ENCODE data around the gene SPATA9. TPM values are rescaled to one million over a fixed set of nuclear protein-coding genes. Genes with fewer than 3 reads are reported as not detected.

SPATA9 gene
- polyA plus RNA-seq, 1 of the 3 experiments (the other 2 are of a cell fraction) = 0.07 TPM

- Histone ChIP-seq H3K27ac (ENCODE audit: low read depth in 2 of 2, low read length in 1 of 2) (peak overlapping the region; percentile 71 to 76), H3K4me1 (ENCODE audit: control insufficient read depth in 1 of 2, insufficient read depth in 2 of 2, low read depth in 1 of 2, low read length in 1 of 2) (peaks cover 7 to 24% of the 10 kb centered on the region in 2 experiments), H3K36me3 (replicated peaks in 1 of 2; ENCODE audit: control insufficient read depth in 1 of 2, insufficient read depth in 2 of 2, low read length in 1 of 2) (no peaks in the 10 kb centered on the region), H3F3A (replicated peaks; ENCODE audit: insufficient read depth) (peaks cover 22% of the 10 kb centered on the region), H3K79me2 (ENCODE audit: insufficient read depth) (no peaks in the 10 kb centered on the region), H2AFZ (ENCODE audit: low read depth) (no peak overlapping the region), H3K4me2 (peak overlapping the region; percentile 64), H3K27me3 (ENCODE audit: insufficient read depth) (no peaks in the 10 kb centered on the region), H3K9me2 (no peaks in the 10 kb centered on the region; the same call in 1 of the 2 replicates), H3K9ac (no peak overlapping the region), H3K9me3 (no peaks in the 10 kb centered on the region), H4K20me1 (ENCODE audit: insufficient read depth) (no peaks in the 10 kb centered on the region), H3K4me3 (ENCODE audit: low read depth in 2 of 2, low read length in 1 of 2) (no peak overlapping the region)
- DNase-seq = no peak
- POLR2A ChIA-PET = interaction anchor here (1.4 kb wide), 1 partner anchor 61 kb away, joined by 3 read pairs; no protein-coding TSS in a partner anchor
- 39% methylated on average over 4 of the region's 4 CpGs for WGBS (ENCODE audit: low lambda C conversion rate)
- CTCF ChIA-PET = interaction anchor here (0.6 to 1.4 kb wide), 4 partner anchors 17 to 177 kb away, joined by 3 to 4 read pairs (median 3); no protein-coding TSS in a partner anchor
- TF ChIP-seq MEF2A (IDR thresholded peaks at IDR 0.05; ENCODE audit: borderline replicate concordance, low read depth) (no peak), USF2 (IDR thresholded peaks at IDR 0.05; ENCODE audit: borderline replicate concordance, low read depth, low read length) (no peak), RFX5 (IDR thresholded peaks at IDR 0.05; ENCODE audit: low read length) (no peak), FOXM1 (IDR thresholded peaks at IDR 0.05; ENCODE audit: low read depth) (no peak), ZBTB33 (IDR thresholded peaks at IDR 0.05; ENCODE audit: borderline replicate concordance, low read depth) (no peak), CHD2 (IDR thresholded peaks at IDR 0.05; ENCODE audit: low read length, partially characterized antibody) (peak; percentile 23), NRF1 (IDR thresholded peaks at IDR 0.05; ENCODE audit: low read depth, low read length) (no peak), MAX (IDR thresholded peaks at IDR 0.05; ENCODE audit: low read depth) (peak; percentile 67), NFIC (IDR thresholded peaks at IDR 0.05; ENCODE audit: borderline replicate concordance) (peak; percentile 90), CTCF (IDR thresholded peaks at IDR 0.05) (no peak), TEAD4 (IDR thresholded peaks at IDR 0.05; ENCODE audit: borderline replicate concordance, insufficient read depth) (0 out of 2 replicates have a peak, but pooled peaks have one; percentile 49), SMC3 (IDR thresholded peaks at IDR 0.05; ENCODE audit: low read depth, low read length) (no peak), USF1 (IDR thresholded peaks at IDR 0.05; ENCODE audit: borderline replicate concordance, low read depth) (no peak), YY1 (IDR thresholded peaks at IDR 0.05; ENCODE audit: low read depth) (peak; percentile 51; the same call in 1 of the 2 replicates), ELF1 (IDR thresholded peaks at IDR 0.05) (no peak; the same call in 1 of the 2 replicates), RXRA (IDR thresholded peaks at IDR 0.05; ENCODE audit: borderline replicate concordance, low read depth) (peak; percentile 48; the same call in 1 of the 2 replicates), FOXJ3 (CRISPR knock-in tag; IDR thresholded peaks at IDR 0.05) (no peak), SIN3A (IDR thresholded peaks at IDR 0.05; ENCODE audit: borderline replicate concordance, low read depth, low read length) (no peak), IRF3 (IDR thresholded peaks at IDR 0.05; ENCODE audit: low read depth, low read length) (no peak), RCOR1 (IDR thresholded peaks at IDR 0.05; ENCODE audit: low read length) (no peak), JUND (IDR thresholded peaks at IDR 0.05) (peak; percentile 63), FOSL2 (IDR thresholded peaks at IDR 0.05; ENCODE audit: borderline replicate concordance, low read depth) (peak; percentile 60; the same call in 1 of the 2 replicates), PBX3 (IDR thresholded peaks at IDR 0.05) (peak; percentile 70), EZH2phosphoT487 (IDR thresholded peaks at IDR 0.05; ENCODE audit: borderline replicate concordance, low read depth) (no peak)
These were observed 13.3 kb downstream of the SPATA9 start for GRCh38 chr5:95669540-95669939.
